Esophagus squamous epithelium (tissue), 4 donors: ENCODE measurements around the gene TMEM80.

ENCODE experiments used
- CTCF ChIP-seq, 6 experiments: fragments of 450-650 bp in 4 of 6; fragments of 200-600 bp in 2 of 6; sonication (generic) in 2 of 6; IDR thresholded peaks; one replicate each; pipeline ENCODE4 v1.5.1; 2016 to 2019; ENCODE audit warnings: antibody characterized with exemption in 6 of 6, mild to moderate bottlenecking in 4 of 6, moderate library complexity in 4 of 6
- POLR2A ChIP-seq, 4 donors: fragments of 450-650 bp; IDR thresholded peaks; one replicate each; pipeline ENCODE4 v1.6.1; 2017; ENCODE audit warnings: antibody characterized with exemption in 4 of 4, mild to moderate bottlenecking in 4 of 4, moderate library complexity in 3 of 4

GRCh38 chr11:657691-658126 is 37.9 kb upstream of the TMEM80 start:
- TF ChIP-seq CTCF (IDR thresholded peaks at IDR 0.05) = no peak
- TF ChIP-seq POLR2A (IDR thresholded peaks at IDR 0.05) = no peak
